GM12872 (cell line): ENCODE results near the gene SLIT3.

ENCODE experiments used
- CTCF ChIP-seq: IDR thresholded peaks from 3 replicates; pipeline ENCODE4 v1.5.1; 2011; ENCODE audit warnings: low read depth, mild to moderate bottlenecking, low read length, moderate library complexity; ENCODE audit not compliant: insufficient read depth

SLIT3 gene

DNA sequence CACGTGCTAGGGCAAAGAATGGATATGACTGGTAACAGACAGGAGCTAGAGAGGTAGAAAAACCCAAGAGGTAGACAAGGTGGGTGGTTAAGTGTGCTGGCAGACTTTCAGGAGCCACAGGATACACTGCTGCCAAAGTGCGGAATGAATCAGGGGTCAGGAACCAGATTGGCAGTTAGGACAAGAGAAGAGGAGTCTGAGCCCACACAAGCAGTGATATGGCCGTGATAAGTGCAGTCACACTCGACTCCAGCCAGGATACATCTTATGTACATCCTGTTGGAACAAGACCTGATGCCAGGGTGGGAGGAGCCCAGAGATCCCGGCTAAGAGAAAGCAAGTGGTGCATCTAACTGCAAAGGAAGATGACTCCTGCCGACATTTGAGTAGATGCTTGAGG lies 10.0 kb downstream of the SLIT3 start:
- TF ChIP-seq CTCF, result no peak

DNA sequence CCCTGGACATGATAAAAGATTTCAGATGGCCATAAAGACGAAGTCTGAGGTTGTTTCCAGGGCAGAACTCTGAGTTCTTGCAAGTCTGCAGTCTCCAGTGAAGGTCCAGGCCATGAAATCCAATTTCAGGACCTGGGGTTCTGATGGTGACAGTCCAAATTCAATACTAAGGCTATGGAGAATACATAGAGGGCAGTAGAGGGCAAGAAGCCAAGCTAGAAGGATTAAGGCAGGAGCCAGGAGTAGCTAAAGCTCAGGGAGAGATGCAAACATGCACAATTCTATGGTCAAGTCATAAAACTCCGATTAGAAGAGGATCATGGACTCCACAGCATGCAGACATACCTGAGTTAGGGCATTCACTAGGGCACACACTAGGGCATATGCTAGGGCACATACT lies 11.4 kb downstream of the SLIT3 start:
- no peak for TF ChIP-seq CTCF

GRCh38 chr5:169288066-169288930 lies 12.6 kb downstream of the SLIT3 start:
- TF ChIP-seq CTCF, result no peak

GRCh38 chr5:169287529-169287928 lies 13.4 kb downstream of the SLIT3 start:
- no peak for TF ChIP-seq CTCF

DNA sequence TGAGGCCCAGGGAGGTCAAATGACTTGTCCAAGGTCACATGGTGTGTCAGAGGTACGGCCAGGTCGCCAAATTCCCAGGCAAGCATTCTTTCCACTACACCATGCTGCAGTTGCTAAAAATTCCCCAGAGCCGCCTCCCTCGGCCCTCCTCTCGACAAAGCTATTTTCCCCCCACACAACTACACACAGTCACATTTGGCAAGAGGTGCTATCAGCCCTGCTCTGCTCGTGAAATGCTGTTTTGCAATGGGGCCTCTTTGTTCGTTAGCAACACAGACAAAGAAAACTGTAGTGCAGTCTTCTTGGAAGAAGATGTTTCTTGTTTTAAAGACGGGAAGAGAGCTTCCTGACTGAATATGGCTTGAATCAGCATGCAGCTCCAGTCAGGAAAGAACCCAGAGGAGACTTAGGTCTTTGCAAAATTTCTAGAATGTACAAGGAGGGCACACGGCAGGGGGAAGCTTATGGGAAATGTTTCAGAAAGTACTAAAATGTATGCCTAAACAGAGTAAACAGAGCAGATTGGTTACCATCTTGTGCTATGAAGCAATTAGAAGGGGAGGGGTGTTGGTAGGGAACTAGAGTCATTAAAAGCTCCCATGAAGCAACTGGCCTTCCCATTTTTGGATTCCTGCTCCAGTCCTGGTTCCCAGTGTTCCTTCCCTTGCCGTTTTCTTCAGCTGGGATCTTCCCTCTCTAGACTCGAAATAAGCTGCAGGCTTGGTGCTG lies 14.2 kb downstream of the SLIT3 start:
- TF ChIP-seq CTCF, result no peak

- no peak for TF ChIP-seq CTCF
Observed at GRCh38 chr5:169283887-169284286, 17.1 kb downstream of the SLIT3 start.

GRCh38 chr5:169281625-169282024 lies 19.3 kb downstream of the SLIT3 start:
- no peak for TF ChIP-seq CTCF
